HG02588 (cell line): ENCODE results near the gene RRN3.
"Not testable (repeated sequence)": the region's sequence is repeated elsewhere in the genome, so short reads cannot be mapped to it uniquely, and the experiment has no call there.

Source experiments
- ATAC-seq: cut with Tn5 transposase; IDR thresholded peaks from one replicate; pipeline ENCODE4 v1.9.1; 2021; ENCODE audit warnings: mild to moderate bottlenecking, moderate library complexity; ENCODE audit not compliant: unreplicated experiment

The RRN3 gene

GRCh38 chr16:15100372-15100987 lies 6.4 kb upstream of the RRN3 start:
- not testable (repeated sequence) for ATAC-seq

- ATAC-seq = not testable (repeated sequence)
These were observed 5.4 kb upstream of the RRN3 start for GRCh38 chr16:15099366-15099909.

GRCh38 chr16:15096583-15096972 lies 2.5 kb upstream of the RRN3 start:
- ATAC-seq = not testable (repeated sequence)

- not testable (repeated sequence) for ATAC-seq
These were observed 509 bp downstream of the RRN3 start for GRCh38 chr16:15093571-15093954.

- not testable (repeated sequence) for ATAC-seq
These were observed 3.3 kb downstream of the RRN3 start for GRCh38 chr16:15090663-15091269.

- not testable (repeated sequence) for ATAC-seq
These were observed 11.3 kb downstream of the RRN3 start for GRCh38 chr16:15082788-15083187.

GRCh38 chr16:15080883-15081282 lies 13.2 kb downstream of the RRN3 start:
- not testable (repeated sequence) for ATAC-seq

GRCh38 chr16:15076161-15076560 lies 17.9 kb downstream of the RRN3 start:
- not testable (repeated sequence) for ATAC-seq

- ATAC-seq = no peak
These were observed 21.0 kb downstream of the RRN3 start for GRCh38 chr16:15073101-15073500.

- not testable (repeated sequence) for ATAC-seq
These were observed 21.9 kb downstream of the RRN3 start for GRCh38 chr16:15071916-15072769.

GRCh38 chr16:15071013-15071412 lies 23.1 kb downstream of the RRN3 start:
- not testable (repeated sequence) for ATAC-seq

GRCh38 chr16:15066690-15067089 lies 27.4 kb downstream of the RRN3 start:
- ATAC-seq = not testable (repeated sequence)

- ATAC-seq = not testable (repeated sequence)
These were observed 28.1 kb downstream of the RRN3 start for GRCh38 chr16:15065961-15066360.

- not testable (repeated sequence) for ATAC-seq
These were observed 31.8 kb downstream of the RRN3 start for GRCh38 chr16:15062085-15062810.

- no peak for ATAC-seq
These were observed 34.7 kb downstream of the RRN3 start for GRCh38 chr16:15059324-15059723.

- no peak for ATAC-seq
These were observed 36.2 kb downstream of the RRN3 start for GRCh38 chr16:15057681-15058417.

- peak; percentile 56 for ATAC-seq
These were observed 38.7 kb downstream of the RRN3 start for GRCh38 chr16:15055141-15056053.

GRCh38 chr16:15054357-15055140 lies 39.5 kb downstream of the RRN3 start:
- ATAC-seq = no peak
